Keratinocyte (primary cell): ENCODE results near the gene C16orf96. TPM values are rescaled to one million over a fixed set of nuclear protein-coding genes. Genes with fewer than 3 reads are reported as not detected.

Experiments
- DNase-seq: peaks from one replicate; pipeline ENCODE4 v3.0.0-alpha.2; 2011; ENCODE audit warnings: low read depth, missing footprints, low spot score
- FAIRE-seq: peaks from 2 replicates; lab custom pipeline; 2011; peaks lifted over from hg19 to GRCh38; lab: Jason Lieb, UNC
- H2AFZ ChIP-seq: 2 replicates; pipeline ENCODE4 v1.6.0; 2012; ENCODE audit warnings: low read length, control low read depth, inconsistent platforms; ENCODE audit not compliant: control insufficient read depth
- H3K27ac ChIP-seq: 2 replicates; pipeline ENCODE4 v1.5.1; 2011; ENCODE audit warnings: low read length; ENCODE audit not compliant: control insufficient read depth, insufficient read depth
- H3K27me3 ChIP-seq: 3 replicates; pipeline ENCODE4 v1.6.0; 2011; ENCODE audit warnings: low read length; ENCODE audit not compliant: control insufficient read depth, insufficient read depth; ENCODE audit errors: extremely low read depth
- H3K36me3 ChIP-seq, 2 experiments: 2 replicates in 1 of 2; 3 replicates in 1 of 2; pipeline ENCODE4 v1.5.1; 2011; ENCODE audit warnings: low read length in 2 of 2, mild to moderate bottlenecking in 1 of 2; ENCODE audit not compliant: control insufficient read depth in 2 of 2, insufficient read depth in 2 of 2; ENCODE audit errors: extremely low read depth in 1 of 2
- H3K4me1 ChIP-seq: 3 replicates; pipeline ENCODE4 v1.5.1; 2011; ENCODE audit warnings: low read length; ENCODE audit not compliant: control insufficient read depth, insufficient read depth; ENCODE audit errors: extremely low read depth
- H3K4me2 ChIP-seq: 3 replicates; pipeline ENCODE4 v1.6.0; 2011; ENCODE audit warnings: low read depth, low read length; ENCODE audit not compliant: control insufficient read depth, insufficient read depth; ENCODE audit errors: extremely low read depth
- H3K4me3 ChIP-seq, 3 experiments: fragments of 200-600 bp in 1 of 3; sonication (generic) in 1 of 3; 2 replicates in 2 of 3; 3 replicates in 1 of 3; pipeline ENCODE4 v1.5.1; 2011 to 2016; ENCODE audit warnings: low read length in 3 of 3, mild to moderate bottlenecking in 3 of 3, control low read depth in 2 of 3, inconsistent platforms in 1 of 3, low read depth in 1 of 3, mixed read lengths in 1 of 3, mixed run types in 1 of 3, moderate library complexity in 1 of 3; ENCODE audit not compliant: control insufficient read depth in 2 of 3, insufficient read depth in 2 of 3; ENCODE audit errors: extremely low read depth in 1 of 3
- H3K79me2 ChIP-seq: 2 replicates; pipeline ENCODE4 v1.6.0; 2012; ENCODE audit warnings: low read length; ENCODE audit not compliant: control insufficient read depth, insufficient read depth
- H3K9ac ChIP-seq: 3 replicates; pipeline ENCODE4 v1.6.0; 2011; ENCODE audit warnings: low read length; ENCODE audit not compliant: control insufficient read depth, insufficient read depth; ENCODE audit errors: extremely low read depth
- H3K9me1 ChIP-seq: 3 replicates; pipeline ENCODE4 v1.6.0; 2011; ENCODE audit warnings: low read length; ENCODE audit not compliant: control insufficient read depth, insufficient read depth; ENCODE audit errors: extremely low read depth
- H3K9me3 ChIP-seq: 2 replicates; pipeline ENCODE4 v1.5.1; 2012; ENCODE audit warnings: low read depth, low read length; ENCODE audit not compliant: control insufficient read depth
- H4K20me1 ChIP-seq: 3 replicates; pipeline ENCODE4 v1.6.0; 2011; ENCODE audit warnings: low read length; ENCODE audit not compliant: control insufficient read depth, insufficient read depth; ENCODE audit errors: extremely low read depth
- EZH2 ChIP-seq: IDR thresholded peaks from one replicate; pipeline ENCODE4 v1.6.1; 2012; ENCODE audit warnings: inconsistent platforms, mild to moderate bottlenecking, low read length, moderate library complexity
- dilution Hi-C: fragments of 300-500 bp; cut with MboI; formaldehyde crosslinking; loops from one replicate; pipeline ENCODE4 v1.7.0; 2020; ENCODE audit warnings: low sequenced_read_pairs; ENCODE audit not compliant: extremely low pct_ligation_motif_present
- polyA plus RNA-seq, 5 experiments: library from polyadenylated mRNA; depleted of rRNA in 3 of 5; stranded (reverse) in 3 of 5; stranded (forward) in 1 of 5; unstranded in 1 of 5; fragments of >200 nt; gene quantifications; 1 replicate in 1 of 5; 2 replicates in 3 of 5; 3 replicates in 1 of 5; pipeline versions ENCODE4 v1.2.1 to v1.2.3, GENCODE V29; 2011 to 2012; ENCODE audit warnings: missing spikeins in 2 of 5, low read depth in 1 of 5, low replicate concordance in 1 of 5
- TF ChIP-seq, protein P1 (sequence below), 3 experiments: IDR thresholded peaks in 1 of 3; conservative IDR thresholded peaks in 1 of 3; optimal IDR thresholded peaks in 1 of 3; 2 replicates in 2 of 3; 3 replicates in 1 of 3; pipeline versions ENCODE3 to v1.5.1; 2011; ENCODE audit warnings: low read length in 3 of 3, mild to moderate bottlenecking in 3 of 3, moderate library complexity in 2 of 3, control low read depth in 1 of 3, inconsistent platforms in 1 of 3; ENCODE audit not compliant: insufficient read depth in 2 of 3; ENCODE audit errors: extremely low read depth in 1 of 3

C16orf96 gene
- polyA plus RNA-seq, 1 donor (not counting 4 experiments of a cell fraction or from before 2014, with no cell fraction given), result not detected

DNA sequence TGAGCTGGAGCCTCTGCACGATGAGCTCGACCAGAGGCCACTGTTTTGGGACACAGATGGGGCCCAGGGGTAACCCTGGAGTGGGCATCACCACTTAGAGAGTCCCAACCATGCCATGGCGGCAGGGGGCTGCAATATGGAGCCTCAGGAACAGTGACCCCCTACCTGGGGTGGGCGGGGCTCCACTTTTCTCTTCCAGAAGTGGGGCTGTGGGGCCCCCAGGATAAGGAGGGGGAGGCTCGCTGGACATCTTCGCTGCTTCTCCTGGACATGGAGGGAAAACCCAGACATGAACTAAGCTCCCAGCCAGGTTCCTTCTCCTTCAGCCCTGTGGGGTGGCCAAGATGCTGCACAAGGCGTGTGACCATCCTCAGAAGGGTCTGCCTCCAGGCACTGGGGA lies 42.3 kb upstream of the C16orf96 start:
- no peak overlapping the region for H3K4me2 ChIP-seq
- peaks cover 42% of the 10 kb centered on the region for H3K79me2 ChIP-seq
- H2AFZ ChIP-seq, result no peak overlapping the region
- H3K36me3 ChIP-seq, result peaks cover 32 to 37% of the 10 kb centered on the region in 2 experiments
- TF ChIP-seq EZH2, result no peak
- TF ChIP-seq, protein P1, sequence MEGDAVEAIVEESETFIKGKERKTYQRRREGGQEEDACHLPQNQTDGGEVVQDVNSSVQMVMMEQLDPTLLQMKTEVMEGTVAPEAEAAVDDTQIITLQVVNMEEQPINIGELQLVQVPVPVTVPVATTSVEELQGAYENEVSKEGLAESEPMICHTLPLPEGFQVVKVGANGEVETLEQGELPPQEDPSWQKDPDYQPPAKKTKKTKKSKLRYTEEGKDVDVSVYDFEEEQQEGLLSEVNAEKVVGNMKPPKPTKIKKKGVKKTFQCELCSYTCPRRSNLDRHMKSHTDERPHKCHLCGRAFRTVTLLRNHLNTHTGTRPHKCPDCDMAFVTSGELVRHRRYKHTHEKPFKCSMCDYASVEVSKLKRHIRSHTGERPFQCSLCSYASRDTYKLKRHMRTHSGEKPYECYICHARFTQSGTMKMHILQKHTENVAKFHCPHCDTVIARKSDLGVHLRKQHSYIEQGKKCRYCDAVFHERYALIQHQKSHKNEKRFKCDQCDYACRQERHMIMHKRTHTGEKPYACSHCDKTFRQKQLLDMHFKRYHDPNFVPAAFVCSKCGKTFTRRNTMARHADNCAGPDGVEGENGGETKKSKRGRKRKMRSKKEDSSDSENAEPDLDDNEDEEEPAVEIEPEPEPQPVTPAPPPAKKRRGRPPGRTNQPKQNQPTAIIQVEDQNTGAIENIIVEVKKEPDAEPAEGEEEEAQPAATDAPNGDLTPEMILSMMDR (optimal IDR thresholded peaks at IDR 0.05 in 1 of 3, IDR thresholded peaks at IDR 0.05 in 1 of 3, conservative IDR thresholded peaks at IDR 0.05 in 1 of 3; ENCODE audit: extremely low read depth in 1 of 3, insufficient read depth in 2 of 3, low read length in 3 of 3), result no peak
- no peak for FAIRE-seq
- dilution Hi-C loops, result no loop called here
- H3K4me3 ChIP-seq, result no peak overlapping the region
- H3K9me3 ChIP-seq, result no peaks in the 10 kb centered on the region
- no peak for DNase-seq
- no peak overlapping the region for H3K27ac ChIP-seq
- H3K9ac ChIP-seq, result no peak overlapping the region
- H3K27me3 ChIP-seq, result no peaks in the 10 kb centered on the region
- no peaks in the 10 kb centered on the region for H3K4me1 ChIP-seq
- no peaks in the 10 kb centered on the region for H3K9me1 ChIP-seq
- peaks cover 14% of the 10 kb centered on the region for H4K20me1 ChIP-seq

DNA sequence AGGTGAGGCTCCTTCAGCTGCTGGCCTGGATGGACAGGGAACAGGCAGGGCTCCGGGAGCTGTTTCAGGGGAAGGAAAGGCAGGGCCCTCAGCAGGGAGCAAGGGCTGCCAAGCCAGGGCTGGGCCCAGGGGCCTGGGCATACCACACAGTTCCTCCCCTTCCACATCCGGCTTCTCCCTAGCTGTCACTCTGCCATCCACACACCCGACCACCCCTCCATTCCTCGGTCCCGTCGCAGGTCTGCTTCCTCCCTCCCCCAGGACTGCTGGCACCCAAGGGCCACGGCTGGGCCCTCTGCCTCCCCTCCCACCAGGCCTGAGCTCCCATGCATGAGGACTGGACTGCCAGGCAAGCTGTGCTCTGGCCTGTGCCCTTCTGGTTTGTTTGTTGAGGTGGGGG lies 41.5 kb upstream of the C16orf96 start:
- Histone ChIP-seq H3K79me2 (peaks cover 47% of the 10 kb centered on the region), H2AFZ (no peak overlapping the region), H3K9me3 (no peaks in the 10 kb centered on the region), H3K4me3 (no peak overlapping the region), H3K4me2 (no peak overlapping the region), H3K9me1 (no peaks in the 10 kb centered on the region), H3K9ac (no peak overlapping the region), H3K27ac (no peak overlapping the region), H3K27me3 (no peaks in the 10 kb centered on the region), H3K4me1 (no peaks in the 10 kb centered on the region), H3K36me3 (peaks cover 25 to 32% of the 10 kb centered on the region in 2 experiments), H4K20me1 (peaks cover 16% of the 10 kb centered on the region)
- dilution Hi-C loops, result no loop called here
- TF ChIP-seq EZH2, result no peak
- TF ChIP-seq, protein P1 (optimal IDR thresholded peaks at IDR 0.05 in 1 of 3, IDR thresholded peaks at IDR 0.05 in 1 of 3, conservative IDR thresholded peaks at IDR 0.05 in 1 of 3; ENCODE audit: extremely low read depth in 1 of 3, insufficient read depth in 2 of 3, low read length in 3 of 3), result no peak
- no peak for DNase-seq
- no peak for FAIRE-seq
